SIG-M5 (cell line): ENCODE results near the gene PRXL2B.
"Not testable (repeated sequence)": the region's sequence is repeated elsewhere in the genome, so short reads cannot be mapped to it uniquely, and the experiment has no call there.

Source experiments
- DNase-seq: peaks from one replicate; lab custom pipeline; 2025; lab: John Stamatoyannopoulos, UW

Gene PRXL2B

GRCh38 chr1:2550309-2550861 lies 36.2 kb upstream of the PRXL2B start:
- DNase-seq = not testable (repeated sequence)

- DNase-seq = not testable (repeated sequence)
Observed at GRCh38 chr1:2551544-2551943, 35.0 kb upstream of the PRXL2B start.

- DNase-seq = no peak
Observed at GRCh38 chr1:2552189-2552588, 34.4 kb upstream of the PRXL2B start.

- not testable (repeated sequence) for DNase-seq
Observed at GRCh38 chr1:2553076-2553475, 33.5 kb upstream of the PRXL2B start.

GRCh38 chr1:2553871-2554620 lies 32.5 kb upstream of the PRXL2B start:
- DNase-seq = no peak

GRCh38 chr1:2554621-2555387 lies 31.8 kb upstream of the PRXL2B start:
- DNase-seq = no peak

- DNase-seq = no peak
Observed at GRCh38 chr1:2555634-2556276, 30.8 kb upstream of the PRXL2B start.

GRCh38 chr1:2556277-2556677 lies 30.3 kb upstream of the PRXL2B start, which contains the start of gene TNFRSF14:
Gene TNFRSF14, plus strand, starts transcription at chr1:2556371. Its CDS starts 294 bp downstream, at chr1:2556665.
- DNase-seq = no peak

GRCh38 chr1:2556678-2557481 lies 29.7 kb upstream of the PRXL2B start:
- no peak for DNase-seq

GRCh38 chr1:2557482-2558400 lies 28.8 kb upstream of the PRXL2B start:
- no peak for DNase-seq

GRCh38 chr1:2558420-2558819 lies 28.2 kb upstream of the PRXL2B start:
- DNase-seq = no peak

- DNase-seq = no peak
Observed at GRCh38 chr1:2558861-2559260, 27.7 kb upstream of the PRXL2B start.

- DNase-seq = no peak
Observed at GRCh38 chr1:2559509-2560298, 26.9 kb upstream of the PRXL2B start.

GRCh38 chr1:2560299-2561073 lies 26.1 kb upstream of the PRXL2B start:
- no peak for DNase-seq

- no peak for DNase-seq
Observed at GRCh38 chr1:2561446-2561845, 25.1 kb upstream of the PRXL2B start.

- no peak for DNase-seq
Observed at GRCh38 chr1:2561898-2562895, 24.4 kb upstream of the PRXL2B start.

- DNase-seq = no peak
Observed at GRCh38 chr1:2563205-2563604, 23.4 kb upstream of the PRXL2B start.
